K562 (cell line): Measurements from ENCODE around the gene ZBTB2. TPM values are rescaled to one million over a fixed set of nuclear protein-coding genes. Genes with fewer than 3 reads are reported as not detected.

Experiments
- ATAC-seq: fragments of 200-7000 bp; cut with Tn5 transposase; 3 replicates; pipeline ENCODE4 v1.9.1; 2020; ENCODE audit warnings: moderate library complexity
- BruUV-seq: library from RNA; stranded (reverse); fragments of 400-500 nt; replicated peaks from 2 replicates; lab custom pipeline; 2021; lab: Mats Ljungman, UMichigan
- CTCF ChIA-PET: fragments of 300-600 bp; formaldehyde crosslinking; extraction: SDS; loops from one replicate; lab custom pipeline; 2021; ENCODE audit warnings: low intra/inter-chr PET ratio; lab: Yijun Ruan, JAX
- POLR2A ChIA-PET: fragments of 300-600, 350-650 bp; sonication (Branson Sonifier 250); formaldehyde crosslinking; extraction: SDS; loops from one replicate; lab custom pipeline; 2021; ENCODE audit warnings: antibody characterized with exemption, inconsistent platforms; lab: Yijun Ruan, JAX
- DNase-seq, 4 experiments: peaks; one replicate each; pipeline versions ENCODE4 v3.0.0 to v3.0.0-alpha.2; 2011 to 2018; ENCODE audit warnings: low spot score in 3 of 4, mixed read lengths in 3 of 4; ENCODE audit errors: extremely low read depth in 1 of 4
- FAIRE-seq: peaks from 2 replicates; lab custom pipeline; 2011; peaks lifted over from hg19 to GRCh38; lab: Jason Lieb, UNC
- H2AFZ ChIP-seq: 2 replicates; pipeline ENCODE4 v1.6.0; 2011; ENCODE audit warnings: low read depth, low read length, control low read depth, inconsistent platforms
- H3K27ac ChIP-seq: fragments of 200-600 bp; 3 replicates; pipeline ENCODE4 v1.8.0; 2011; ENCODE audit warnings: low read depth, mild to moderate bottlenecking, control low read depth, inconsistent platforms, low read length, moderate library complexity, mixed read lengths; ENCODE audit errors: extremely low read depth
- H3K27me3 ChIP-seq, 2 experiments: fragments of 300-600 bp in 1 of 2; 2 replicates in 1 of 2; 3 replicates in 1 of 2; pipeline versions ENCODE4 v1.6.0 to v1.8.0; 2011; ENCODE audit warnings: inconsistent platforms in 2 of 2, low read length in 2 of 2, mild to moderate bottlenecking in 1 of 2, mixed read lengths in 1 of 2, moderate library complexity in 1 of 2; ENCODE audit not compliant: control insufficient read depth in 2 of 2, insufficient read depth in 2 of 2
- H3K36me3 ChIP-seq: fragments of 300-600 bp; 3 replicates; pipeline ENCODE4 v1.8.0; 2011; ENCODE audit warnings: mild to moderate bottlenecking, low read length, inconsistent platforms; ENCODE audit not compliant: control insufficient read depth, insufficient read depth
- H3K4me1 ChIP-seq, 2 experiments: fragments of 200-600 bp in 1 of 2; replicated peaks in 1 of 2; 2 replicates in 1 of 2; 3 replicates in 1 of 2; pipeline versions ENCODE4 v1.5.1 to v1.8.0; 2011; ENCODE audit warnings: inconsistent platforms in 2 of 2, low read length in 2 of 2, mild to moderate bottlenecking in 1 of 2, mixed read lengths in 1 of 2, moderate library complexity in 1 of 2; ENCODE audit not compliant: control insufficient read depth in 2 of 2, insufficient read depth in 2 of 2
- H3K4me2 ChIP-seq: 2 replicates; pipeline ENCODE4 v1.6.1; 2011; ENCODE audit warnings: low read length, control low read depth, inconsistent platforms, mixed read lengths; ENCODE audit not compliant: insufficient read depth
- H3K4me3 ChIP-seq: fragments of 200-600 bp; sonication (generic), shearing (Covaris generic); 2 replicates; pipeline ENCODE4 v1.5.1; 2016; ENCODE audit warnings: control low read depth, inconsistent platforms
- H3K79me2 ChIP-seq: fragments of 200-600 bp; 3 replicates; pipeline ENCODE4 v1.8.0; 2011; ENCODE audit warnings: low read length, inconsistent platforms; ENCODE audit not compliant: control insufficient read depth, insufficient read depth
- H3K9ac ChIP-seq, 2 experiments: 2 replicates each; pipeline versions ENCODE4 v1.6.0 to v1.6.1; 2011; ENCODE audit warnings: low read depth in 2 of 2, low read length in 2 of 2, control low read depth in 1 of 2, inconsistent platforms in 1 of 2, mild to moderate bottlenecking in 1 of 2, mixed read lengths in 1 of 2; ENCODE audit not compliant: insufficient read depth in 1 of 2
- H3K9me1 ChIP-seq: one replicate; pipeline ENCODE4 v1.6.0; 2011; ENCODE audit warnings: inconsistent platforms, mild to moderate bottlenecking, low read length, moderate library complexity; ENCODE audit not compliant: control insufficient read depth, insufficient read depth
- H3K9me3 ChIP-seq: replicated peaks from 2 replicates; pipeline ENCODE4 v1.5.1; 2011; ENCODE audit warnings: low read depth, low read length, inconsistent platforms; ENCODE audit not compliant: control insufficient read depth, insufficient read depth
- H4K20me1 ChIP-seq: replicated peaks from 2 replicates; pipeline ENCODE4 v1.6.1; 2011; ENCODE audit warnings: low read length, inconsistent platforms, mixed read lengths; ENCODE audit not compliant: control insufficient read depth, insufficient read depth
- EP300 ChIP-seq: IDR thresholded peaks from 2 replicates; pipeline ENCODE4 v1.6.1; 2012; ENCODE audit warnings: low read length, improper control_type of control experiment
- FOXP1 ChIP-seq: sonication (generic); formaldehyde crosslinking; IDR thresholded peaks from 2 replicates; pipeline ENCODE4 v1.8.0; 2022; ENCODE audit warnings: mild to moderate bottlenecking, missing genetic modification reagents
- HDAC2 ChIP-seq: fragments of 450-650 bp; IDR thresholded peaks from 2 replicates; pipeline ENCODE4 v1.6.1; 2016; ENCODE audit warnings: mild to moderate bottlenecking
- RREB1 ChIP-seq: fragments of 250-450 bp; sonication (Bioruptor Pico); IDR thresholded peaks from 2 replicates; pipeline ENCODE4 v1.4.0; 2020
- SIX5 ChIP-seq, 2 experiments: IDR thresholded peaks; 2 replicates each; pipeline ENCODE4 v1.6.1; 2011; ENCODE audit warnings: low read length in 2 of 2, borderline replicate concordance in 1 of 2, low read depth in 1 of 2, mild to moderate bottlenecking in 1 of 2, moderate library complexity in 1 of 2; ENCODE audit not compliant: insufficient read depth in 1 of 2
- SLC30A9 ChIP-seq: fragments of 250-450 bp; sonication (Bioruptor Pico); IDR thresholded peaks from 2 replicates; pipeline ENCODE4 v1.8.0; 2022; ENCODE audit warnings: mild to moderate bottlenecking, moderate library complexity
- ZBTB34 ChIP-seq: fragments of 250-450 bp; sonication (Bioruptor Pico); IDR thresholded peaks from 2 replicates; pipeline ENCODE4 v1.8.0; 2021; ENCODE audit warnings: mild to moderate bottlenecking, moderate library complexity
- ZNF165 ChIP-seq: fragments of 250-450 bp; sonication (Bioruptor Pico); IDR thresholded peaks from 2 replicates; pipeline ENCODE4 v1.4.0; 2020; ENCODE audit warnings: borderline replicate concordance
- ZNF282 ChIP-seq: sonication (generic); formaldehyde crosslinking; IDR thresholded peaks from 2 replicates; pipeline ENCODE4 v1.8.1; 2023; ENCODE audit warnings: missing genetic modification reagents
- WGBS: fragments of 100-300 bp; shearing (Covaris generic); methylation state at CpG from one replicate; pipeline ENCODE4 v1.1.6; 2016; ENCODE audit warnings: low coverage, mixed read lengths; ENCODE audit not compliant: insufficient coverage; ENCODE audit errors: missing lambda C conversion rate; 5-methylcytosine and 5-hydroxymethylcytosine counted together
- in situ Hi-C: fragments of 300-500 bp; cut with MboI; formaldehyde crosslinking; loops from 4 replicates; pipeline ENCODE4 v1.15.0; 2018; ENCODE audit warnings: inconsistent platforms, mixed read lengths
- intact Hi-C: fragments of 100-400 bp; cut with micrococcal nuclease; formaldehyde crosslinking; loops from 2 replicates; pipeline ENCODE4 v1.14.2; 2022
- polyA plus RNA-seq, 8 experiments: library from polyadenylated mRNA; depleted of rRNA in 4 of 8; stranded (reverse) in 5 of 8; unstranded in 3 of 8; fragments of >200 nt; fragmentation: Nextera tagmentation in 2 of 8; fragmentation: Illumina TruSeq in 1 of 8; extraction: Ambion mirVana in 2 of 8; extraction: Trizol in 1 of 8; gene quantifications; 2 replicates each; pipeline versions ENCODE4 v1.2.1 to v1.2.3, GENCODE V29; 2011 to 2014; ENCODE audit warnings: inconsistent platforms in 1 of 8, missing spikeins in 1 of 8
- total RNA-seq, 7 experiments: library from RNA; depleted of rRNA in 6 of 7; stranded (reverse); fragments of >200 nt in 6 of 7; fragmentation: Illumina TruSeq in 2 of 7; extraction: Trizol in 2 of 7; gene quantifications; 2 replicates each; pipeline versions ENCODE4 v1.2.1 to v1.2.3, GENCODE V29; 2011 to 2021; ENCODE audit warnings: low replicate concordance in 1 of 7

The ZBTB2 gene
- total and polyA plus RNA-seq, 9 of the 15 experiments (the other 6 are each of a cell fraction or from before 2014, with no cell fraction given), result 5.1 to 26.2 (median 16.4) TPM

- POLR2A ChIA-PET, result interaction anchor here (1.0 kb wide), 1 partner anchor 36 kb away, joined by 3 read pairs; no protein-coding TSS in a partner anchor
- H3K9me3 ChIP-seq, result peaks cover 2% of the 10 kb centered on the region; the same call in 1 of the 2 replicates
- no peaks in the 10 kb centered on the region for H4K20me1 ChIP-seq
- DNase-seq, result no peak
- H3K4me1 ChIP-seq, result no peaks in the 10 kb centered on the region
- no peak overlapping the region for H3K9ac ChIP-seq
- CTCF ChIA-PET, result no interaction called here
- in situ Hi-C loops, result loop anchor here (25.0 kb wide), 1 partner anchor 1578 kb away; the partner anchor contains the start of gene FBXO5
- H2AFZ ChIP-seq, result no peak overlapping the region
- H3K4me3 ChIP-seq, result no peak overlapping the region
- no peak overlapping the region for H3K27ac ChIP-seq
- intact Hi-C loops, result no loop called here
- FAIRE-seq, result no peak
- no peak for ATAC-seq
- peaks cover 5% of the 10 kb centered on the region; the same call in 1 of the 3 replicates for H3K79me2 ChIP-seq
- 87% methylated on average over 7 of the region's 7 CpGs for WGBS
- BruUV-seq, result no TSS peak
- TF ChIP-seq SLC30A9, result no peak
- TF ChIP-seq ZNF282 (CRISPR knock-in tag), result no peak
- no peaks in the 10 kb centered on the region for H3K9me1 ChIP-seq
- peaks cover 81% of the 10 kb centered on the region for H3K36me3 ChIP-seq
- H3K4me2 ChIP-seq, result no peak overlapping the region
- H3K27me3 ChIP-seq, result no peaks in the 10 kb centered on the region
These were observed 18.3 kb upstream of the ZBTB2 start for GRCh38 chr6:151409679-151410078.

- FAIRE-seq, result no peak
- ChIA-PET CTCF (no interaction called here), POLR2A (interaction anchor here (1.0 kb wide), 1 partner anchor 37 kb away, joined by 3 read pairs; no protein-coding TSS in a partner anchor)
- intact Hi-C loops, result no loop called here
- no peak overlapping the region for H2AFZ ChIP-seq
- in situ Hi-C loops, result loop anchor here (25.0 kb wide), 1 partner anchor 1578 kb away; the partner anchor contains the start of gene FBXO5
- peaks cover 81% of the 10 kb centered on the region for H3K36me3 ChIP-seq
- H3K4me3 ChIP-seq, result no peak overlapping the region
- no peak overlapping the region for H3K27ac ChIP-seq
- no peak for DNase-seq
- H3K4me2 ChIP-seq, result no peak overlapping the region
- H3K79me2 ChIP-seq, result peaks cover 5% of the 10 kb centered on the region; the same call in 1 of the 3 replicates
- H3K9me1 ChIP-seq, result no peaks in the 10 kb centered on the region
- no peaks in the 10 kb centered on the region for H3K27me3 ChIP-seq
- ATAC-seq, result no peak
- H4K20me1 ChIP-seq, result no peaks in the 10 kb centered on the region
- no peak overlapping the region for H3K9ac ChIP-seq
- peaks cover 2% of the 10 kb centered on the region; the same call in 1 of the 2 replicates for H3K9me3 ChIP-seq
- 94% methylated on average over 2 of the region's 2 CpGs for WGBS
- BruUV-seq, result no TSS peak
- H3K4me1 ChIP-seq, result no peaks in the 10 kb centered on the region
- no peak for TF ChIP-seq EP300
- no peak for TF ChIP-seq RREB1 (CRISPR knock-in tag)
- TF ChIP-seq ZNF165, result no peak
- TF ChIP-seq SIX5 (IDR thresholded peaks at IDR 0.05; ENCODE audit: borderline replicate concordance in 1 of 2, insufficient read depth in 1 of 2, low read depth in 1 of 2, low read length in 2 of 2), result no peak
- TF ChIP-seq ZBTB34 (CRISPR knock-in tag), result no peak
- TF ChIP-seq HDAC2, result no peak
- no peak for TF ChIP-seq FOXP1 (CRISPR knock-in tag)
These were observed 17.9 kb upstream of the ZBTB2 start for GRCh38 chr6:151409260-151409659.
